ENCODE data around the gene PSMC3.

Gene PSMC3

GRCh38 chr11:47447906-47448305 is 21.7 kb upstream of the PSMC3 start:
- TF ChIP-seq, protein P1, sequence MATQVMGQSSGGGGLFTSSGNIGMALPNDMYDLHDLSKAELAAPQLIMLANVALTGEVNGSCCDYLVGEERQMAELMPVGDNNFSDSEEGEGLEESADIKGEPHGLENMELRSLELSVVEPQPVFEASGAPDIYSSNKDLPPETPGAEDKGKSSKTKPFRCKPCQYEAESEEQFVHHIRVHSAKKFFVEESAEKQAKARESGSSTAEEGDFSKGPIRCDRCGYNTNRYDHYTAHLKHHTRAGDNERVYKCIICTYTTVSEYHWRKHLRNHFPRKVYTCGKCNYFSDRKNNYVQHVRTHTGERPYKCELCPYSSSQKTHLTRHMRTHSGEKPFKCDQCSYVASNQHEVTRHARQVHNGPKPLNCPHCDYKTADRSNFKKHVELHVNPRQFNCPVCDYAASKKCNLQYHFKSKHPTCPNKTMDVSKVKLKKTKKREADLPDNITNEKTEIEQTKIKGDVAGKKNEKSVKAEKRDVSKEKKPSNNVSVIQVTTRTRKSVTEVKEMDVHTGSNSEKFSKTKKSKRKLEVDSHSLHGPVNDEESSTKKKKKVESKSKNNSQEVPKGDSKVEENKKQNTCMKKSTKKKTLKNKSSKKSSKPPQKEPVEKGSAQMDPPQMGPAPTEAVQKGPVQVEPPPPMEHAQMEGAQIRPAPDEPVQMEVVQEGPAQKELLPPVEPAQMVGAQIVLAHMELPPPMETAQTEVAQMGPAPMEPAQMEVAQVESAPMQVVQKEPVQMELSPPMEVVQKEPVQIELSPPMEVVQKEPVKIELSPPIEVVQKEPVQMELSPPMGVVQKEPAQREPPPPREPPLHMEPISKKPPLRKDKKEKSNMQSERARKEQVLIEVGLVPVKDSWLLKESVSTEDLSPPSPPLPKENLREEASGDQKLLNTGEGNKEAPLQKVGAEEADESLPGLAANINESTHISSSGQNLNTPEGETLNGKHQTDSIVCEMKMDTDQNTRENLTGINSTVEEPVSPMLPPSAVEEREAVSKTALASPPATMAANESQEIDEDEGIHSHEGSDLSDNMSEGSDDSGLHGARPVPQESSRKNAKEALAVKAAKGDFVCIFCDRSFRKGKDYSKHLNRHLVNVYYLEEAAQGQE (IDR thresholded peaks at IDR 0.05; ENCODE audit: low read depth): no peak
- TF ChIP-seq ZBTB7A (IDR thresholded peaks at IDR 0.05; ENCODE audit: low read depth): no peak
- TF ChIP-seq USF1 (IDR thresholded peaks at IDR 0.05): no peak
- TF ChIP-seq FOXM1 (IDR thresholded peaks at IDR 0.05; ENCODE audit: borderline replicate concordance, low read depth): no peak
- no peak for TF ChIP-seq CREB1 (IDR thresholded peaks at IDR 0.05; ENCODE audit: low read depth)
- no peak for TF ChIP-seq EP300 (IDR thresholded peaks at IDR 0.05; ENCODE audit: borderline replicate concordance)

DNA sequence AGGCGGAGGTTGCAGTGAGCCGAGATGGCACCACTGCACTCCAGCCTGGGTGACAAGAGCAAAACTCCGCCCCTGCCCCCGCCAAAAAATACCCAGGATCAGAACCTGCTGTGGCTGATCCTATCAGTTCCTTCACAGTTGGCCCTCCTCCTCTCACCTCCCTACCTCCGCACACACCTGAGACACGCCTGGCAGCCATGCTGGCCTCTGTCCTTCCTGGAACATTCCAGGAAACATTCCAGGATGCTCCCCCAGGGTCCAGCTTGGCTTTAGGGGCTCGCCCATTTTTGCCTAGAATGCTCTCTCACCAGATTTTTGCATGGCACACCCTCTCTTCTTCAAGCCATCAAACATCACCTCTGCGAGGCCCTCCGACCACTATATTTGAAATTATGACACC is 20.6 kb upstream of the PSMC3 start:
- TF ChIP-seq, protein P2, sequence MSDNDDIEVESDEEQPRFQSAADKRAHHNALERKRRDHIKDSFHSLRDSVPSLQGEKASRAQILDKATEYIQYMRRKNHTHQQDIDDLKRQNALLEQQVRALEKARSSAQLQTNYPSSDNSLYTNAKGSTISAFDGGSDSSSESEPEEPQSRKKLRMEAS (IDR thresholded peaks at IDR 0.05): no peak
- TF ChIP-seq TEAD4 (IDR thresholded peaks at IDR 0.05) (no peak), CREB1 (IDR thresholded peaks at IDR 0.05; ENCODE audit: low read depth) (no peak)

DNA sequence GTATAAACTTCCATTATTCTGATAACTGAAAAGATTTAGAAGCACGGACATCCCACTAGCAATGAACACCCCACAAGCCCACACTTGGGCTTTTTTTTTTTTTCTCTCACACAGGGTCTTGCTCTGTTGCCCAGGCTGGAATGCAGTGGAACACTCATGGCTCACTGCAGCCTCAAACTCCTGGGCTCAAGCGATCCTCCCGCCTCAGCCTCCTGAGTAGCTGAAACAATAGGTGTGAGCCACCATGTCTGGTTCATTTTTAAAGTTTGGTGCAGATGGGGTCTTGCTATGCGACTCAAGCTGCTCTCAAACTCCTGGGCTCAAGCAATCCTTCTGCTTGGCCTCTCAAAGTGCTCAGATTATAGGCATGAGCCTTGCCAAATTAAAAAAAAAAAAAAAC is 19.6 kb upstream of the PSMC3 start:
- TF ChIP-seq, protein P2 (IDR thresholded peaks at IDR 0.05): no peak
- TF ChIP-seq RAD21 (IDR thresholded peaks at IDR 0.05; ENCODE audit: low read depth) (no peak), CEBPB (IDR thresholded peaks at IDR 0.05) (no peak), YY1 (IDR thresholded peaks at IDR 0.05; ENCODE audit: low read depth) (no peak), TCF12 (IDR thresholded peaks at IDR 0.05; ENCODE audit: low read depth) (no peak), EGR1 (IDR thresholded peaks at IDR 0.05) (no peak), USF1 (IDR thresholded peaks at IDR 0.05) (no peak)

- TF ChIP-seq EGR1 (IDR thresholded peaks at IDR 0.05): no peak
- TF ChIP-seq CREB1 (IDR thresholded peaks at IDR 0.05; ENCODE audit: low read depth): no peak
- TF ChIP-seq, protein P2 (IDR thresholded peaks at IDR 0.05): no peak
- no peak for TF ChIP-seq TCF12 (IDR thresholded peaks at IDR 0.05; ENCODE audit: low read depth)
- TF ChIP-seq TEAD4 (IDR thresholded peaks at IDR 0.05): no peak
- no peak for TF ChIP-seq NFIC (IDR thresholded peaks at IDR 0.05)
- TF ChIP-seq, protein P1 (IDR thresholded peaks at IDR 0.05; ENCODE audit: low read depth): no peak
- no peak for TF ChIP-seq YY1 (IDR thresholded peaks at IDR 0.05; ENCODE audit: low read depth)
- TF ChIP-seq EP300 (IDR thresholded peaks at IDR 0.05; ENCODE audit: borderline replicate concordance): no peak
- no peak for TF ChIP-seq ZBTB7A (IDR thresholded peaks at IDR 0.05; ENCODE audit: low read depth)
- TF ChIP-seq USF1 (IDR thresholded peaks at IDR 0.05): no peak
- no peak for TF ChIP-seq TAF1 (IDR thresholded peaks at IDR 0.05; ENCODE audit: low read depth)
- no peak for TF ChIP-seq FOXM1 (IDR thresholded peaks at IDR 0.05; ENCODE audit: borderline replicate concordance, low read depth)
- no peak for TF ChIP-seq CEBPB (IDR thresholded peaks at IDR 0.05)
- TF ChIP-seq RAD21 (IDR thresholded peaks at IDR 0.05; ENCODE audit: low read depth): no peak
Observed at GRCh38 chr11:47443817-47444216, 17.6 kb upstream of the PSMC3 start.

DNA sequence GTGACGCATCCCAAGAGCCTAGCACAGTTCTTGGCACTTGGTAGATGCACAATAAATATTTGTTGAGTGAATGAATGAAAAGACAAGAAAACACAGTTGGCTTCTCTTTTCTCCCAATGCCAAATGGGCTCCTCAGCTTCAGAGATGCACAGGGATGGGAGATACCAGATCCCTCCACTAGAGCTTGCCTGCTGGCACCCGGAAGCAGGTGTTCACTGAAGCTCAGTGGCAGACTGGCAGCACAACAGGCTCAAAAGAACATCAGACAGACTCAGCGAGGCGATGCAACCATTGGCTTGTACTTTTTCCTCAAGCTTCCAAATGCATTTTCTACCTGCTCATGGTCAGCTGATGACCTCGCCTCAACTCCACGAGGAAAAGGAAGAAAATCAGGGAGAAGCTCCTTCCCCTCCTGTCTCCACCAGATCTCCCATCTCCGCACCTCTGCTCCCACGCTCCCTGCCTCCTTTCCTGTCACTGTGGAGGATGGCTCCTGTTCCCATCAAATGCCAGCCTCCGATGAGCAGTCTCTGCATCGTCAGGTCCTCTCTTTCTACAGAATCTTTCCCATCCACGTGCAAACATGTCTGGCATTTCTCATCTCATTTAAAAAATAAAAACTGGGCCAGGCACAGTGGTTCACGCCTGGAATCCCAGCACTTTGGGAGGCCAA is 16.9 kb upstream of the PSMC3 start:
- no peak for TF ChIP-seq EP300 (IDR thresholded peaks at IDR 0.05; ENCODE audit: borderline replicate concordance)
- TF ChIP-seq, protein P1 (IDR thresholded peaks at IDR 0.05; ENCODE audit: low read depth): no peak

Data from Ishikawa (cell line).